Fibroblast of the aortic adventitia (primary cell): ENCODE results near the gene UBE2E2. TPM values are rescaled to one million over a fixed set of nuclear protein-coding genes. Genes with fewer than 3 reads are reported as not detected.

ENCODE experiments used
- DNase-seq: peaks from one replicate; pipeline ENCODE4 v3.0.0-alpha.2; 2010; ENCODE audit warnings: low read depth
- H3K4me3 ChIP-seq: 2 replicates; pipeline ENCODE4 v1.5.1; 2011; ENCODE audit warnings: low read depth, mild to moderate bottlenecking, control low read depth, low read length, moderate library complexity
- CTCF ChIP-seq: IDR thresholded peaks from 2 replicates; pipeline ENCODE4 v1.5.1; 2011; ENCODE audit warnings: mild to moderate bottlenecking, low read length, control low read depth, inconsistent platforms; ENCODE audit not compliant: insufficient read depth
- total RNA-seq: library from RNA; depleted of rRNA; stranded (reverse); fragments of >200 nt; gene quantifications from 2 replicates; pipeline ENCODE4 v1.2.3, GENCODE V29; 2012; ENCODE audit warnings: low replicate concordance

Gene UBE2E2
- total RNA-seq, 1 donor: 49.1 TPM

DNA sequence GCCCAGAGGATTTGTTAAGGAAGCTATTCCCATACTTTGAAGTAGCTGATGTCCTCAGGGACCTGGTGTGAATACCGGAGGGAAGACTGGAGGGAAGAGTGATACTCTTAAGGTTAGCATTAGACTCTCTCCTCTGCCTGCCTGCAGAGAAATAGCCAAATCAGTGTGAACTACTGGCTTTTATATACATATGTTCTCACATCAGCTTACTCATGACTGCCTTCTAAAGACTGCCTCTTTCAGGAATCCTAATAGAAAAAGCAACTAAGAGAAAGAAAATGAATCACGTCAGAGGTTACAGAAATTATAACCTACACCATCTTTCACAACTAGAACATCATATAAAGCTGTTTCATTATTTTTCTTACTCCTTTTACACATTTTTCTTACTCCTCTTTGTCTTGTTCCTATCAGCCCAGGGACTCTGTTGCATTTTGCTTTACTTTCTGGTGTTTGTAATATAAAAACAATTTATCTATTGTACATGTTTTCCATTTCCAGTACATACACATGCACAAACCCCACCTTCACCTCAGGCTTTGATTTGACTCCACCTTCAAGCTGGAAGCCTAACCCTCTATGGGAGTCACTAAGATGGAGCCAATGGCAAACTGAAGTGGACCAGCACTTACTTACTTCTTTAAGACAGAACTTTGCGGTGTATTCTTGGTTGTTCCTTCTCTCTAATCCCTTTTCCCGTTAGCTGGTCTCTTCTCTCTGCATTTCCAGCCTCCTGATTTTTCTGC lies 345.0 kb downstream of the UBE2E2 start:
- H3K4me3 ChIP-seq: no peak overlapping the region
- TF ChIP-seq CTCF: no peak
- no peak for DNase-seq

DNA sequence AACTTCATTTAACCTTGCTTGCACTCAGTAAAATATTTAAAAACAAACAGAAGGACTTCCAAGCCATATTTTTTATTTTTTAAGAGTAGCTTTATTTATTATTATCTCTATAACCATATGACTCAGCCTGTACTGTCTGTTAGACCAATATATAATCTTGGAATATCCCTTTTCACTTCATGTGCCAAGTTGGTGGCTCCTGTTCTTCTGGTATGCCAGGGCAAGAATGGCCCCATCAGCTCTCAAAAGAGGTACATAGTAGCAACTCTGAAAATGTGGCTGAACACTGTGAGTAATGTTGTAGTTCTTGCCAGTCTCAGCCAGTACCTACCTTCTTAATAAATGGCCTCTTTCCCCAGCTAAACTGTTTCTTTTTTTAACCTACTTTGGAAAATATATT lies 345.6 kb downstream of the UBE2E2 start:
- TF ChIP-seq CTCF: no peak
- H3K4me3 ChIP-seq: no peak overlapping the region
- DNase-seq: peak; percentile 8

DNA sequence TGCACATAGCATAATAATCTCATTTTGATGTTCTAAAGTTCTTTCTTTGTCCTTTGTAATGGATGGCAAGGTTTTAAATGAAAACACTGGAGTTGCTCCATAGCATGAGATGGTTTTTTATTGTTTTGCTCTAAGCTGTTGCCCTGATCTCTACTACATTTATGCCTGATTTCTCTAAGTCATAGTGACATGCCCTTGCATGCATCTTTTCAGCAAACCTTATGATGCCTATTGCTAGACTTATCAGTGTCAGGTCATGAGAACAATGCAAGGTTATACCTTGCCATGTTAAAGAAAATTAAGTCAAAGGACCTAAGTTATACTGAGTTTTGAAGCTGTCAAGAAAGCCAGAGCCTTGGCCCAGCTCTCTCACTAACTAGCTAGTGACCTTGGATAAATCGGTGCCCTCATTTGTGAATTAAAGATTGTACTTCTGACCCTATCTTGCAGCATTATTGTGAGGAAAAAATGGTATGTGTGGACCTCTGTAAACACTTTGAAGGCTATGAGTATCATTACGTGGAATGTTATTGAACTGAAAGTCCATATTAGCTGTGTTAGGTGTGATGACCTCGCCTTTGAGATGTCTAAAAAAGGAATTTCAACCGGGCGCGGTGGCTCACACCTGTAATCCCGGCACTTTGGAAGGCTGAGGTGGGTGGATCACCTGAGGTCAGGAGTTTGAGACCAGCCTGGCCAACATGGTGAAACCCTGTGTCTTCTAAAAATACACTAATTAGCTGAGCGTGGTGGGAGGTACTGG lies 346.2 kb downstream of the UBE2E2 start:
- peak; percentile 3 for DNase-seq
- H3K4me3 ChIP-seq: no peak overlapping the region
- TF ChIP-seq CTCF: no peak

GRCh38 chr3:23550402-23550801 lies 347.3 kb downstream of the UBE2E2 start:
- TF ChIP-seq CTCF: no peak
- no peak overlapping the region for H3K4me3 ChIP-seq
- DNase-seq: no peak

DNA sequence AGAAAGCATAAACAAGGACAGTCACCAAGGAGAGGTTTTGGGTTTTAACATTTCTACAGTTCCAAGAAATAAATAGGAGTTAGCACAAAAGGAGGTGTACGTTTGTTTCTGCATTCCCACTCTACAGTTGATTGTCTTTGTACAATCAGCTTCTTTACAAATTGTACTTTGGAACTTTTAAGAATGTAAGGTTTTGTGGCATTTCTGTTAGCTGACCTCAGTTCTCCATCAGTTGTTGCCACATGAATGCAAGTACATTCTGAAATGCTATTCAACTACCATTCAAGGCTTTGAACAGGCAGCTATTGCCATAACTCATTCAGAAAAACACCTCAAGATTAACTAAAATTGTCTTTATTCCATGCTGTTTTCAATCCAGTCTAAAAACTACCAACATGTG lies 349.4 kb downstream of the UBE2E2 start:
- no peak for DNase-seq
- H3K4me3 ChIP-seq: no peak overlapping the region
- TF ChIP-seq CTCF: no peak

- no peak for DNase-seq
- no peak overlapping the region for H3K4me3 ChIP-seq
- TF ChIP-seq CTCF: no peak
These were observed 350.2 kb downstream of the UBE2E2 start for GRCh38 chr3:23553353-23553752.
